Left colon (tissue), 2 donors: ENCODE data around the gene GPR173. TPM values are rescaled to one million over a fixed set of nuclear protein-coding genes. Genes with fewer than 3 reads are reported as not detected.
A peak's percentile ranks its signal among the peaks of the same experiment; 100 is the strongest.

ENCODE experiments used
- ATAC-seq: fragments of 200-7000 bp; cut with Tn5 transposase; one replicate; pipeline ENCODE4 v1.9.1; 2020; ENCODE audit warnings: mild to moderate bottlenecking, moderate library complexity
- DNase-seq, 2 donors: peaks; one replicate each; pipeline ENCODE4 v3.0.0-alpha.2; 2020
- intact Hi-C, 2 donors: fragments of 100-400 bp; cut with DNase I in 1 of 2; cut with micrococcal nuclease in 1 of 2; formaldehyde crosslinking; loops; one replicate each; pipeline versions ENCODE4 v1.11.2 to v1.14.0; 2022; cut with DNase I, micrococcal nuclease
- total RNA-seq, 2 donors: library from RNA; stranded (reverse); fragmentation: NEBNext Ultra II Directional; extraction: Animal tissue kit (Norgen Biotek cat#: 25700); gene quantifications; one replicate each; pipeline ENCODE4 v1.2.1, GENCODE V29; 2021
- donor health status: DM: no; HTN: no; CAD: no.
- donor health status: DM: yes; HTN: yes; CAD: no.

Gene GPR173
- total RNA-seq, 2 donors from 2014 or later, result 0.55 to 0.67 TPM

- no peak for ATAC-seq
- DNase-seq, result no peak
- intact Hi-C loops, result no loop called here
These were observed 36.3 kb downstream of the GPR173 start for GRCh38 chrX:53084863-53085262.

GRCh38 chrX:53085661-53086229, 37.2 kb downstream of the GPR173 start:
- DNase-seq (no peak), ATAC-seq (no peak)
- intact Hi-C loops, result no loop called here

- DNase-seq (peak in 1 of 2 donors; percentile 55), ATAC-seq (no peak)
- intact Hi-C loops, result no loop called here
These were observed 37.9 kb downstream of the GPR173 start for GRCh38 chrX:53086464-53086863.

- intact Hi-C loops, result no loop called here
- ATAC-seq, result no peak
- no peak for DNase-seq
These were observed 38.8 kb downstream of the GPR173 start for GRCh38 chrX:53087388-53087831.

- peak; percentile 78 to 86 for DNase-seq
- intact Hi-C loops, result no loop called here
- ATAC-seq, result peak; percentile 86
These were observed 39.8 kb downstream of the GPR173 start for GRCh38 chrX:53088136-53088974.

- ATAC-seq, result peak; percentile 28
- intact Hi-C loops, result no loop called here
- peak; percentile 45 to 58 for DNase-seq
These were observed 40.7 kb downstream of the GPR173 start for GRCh38 chrX:53089224-53089842.

GRCh38 chrX:53089925-53090324, 41.3 kb downstream of the GPR173 start:
- intact Hi-C loops, result no loop called here
- DNase-seq (no peak), ATAC-seq (no peak)

GRCh38 chrX:53091354-53091753, 42.8 kb downstream of the GPR173 start:
- no peak for ATAC-seq
- DNase-seq, result no peak
- intact Hi-C loops, result no loop called here

GRCh38 chrX:53093177-53093655, 44.6 kb downstream of the GPR173 start:
- DNase-seq, result peak; percentile 85 to 87
- peak; percentile 72 for ATAC-seq
- intact Hi-C loops, result no loop called here

- intact Hi-C loops, result no loop called here
- peak; percentile 85 for ATAC-seq
These were observed 45.4 kb downstream of the GPR173 start, which contains the start of gene KANTR for GRCh38 chrX:53093748-53094581. TSS of gene KANTR (plus strand) at chrX:53094142. CDS start at chrX:53124273, 30,131 bp downstream.

GRCh38 chrX:53094582-53094905, 46.0 kb downstream of the GPR173 start:
- DNase-seq, result no peak
- intact Hi-C loops, result no loop called here
- no peak for ATAC-seq

More at GRCh38 chrX:53093748-53094581, 45.4 kb downstream of the GPR173 start, which contains the start of gene KANTR:
- DNase-seq, result peak; percentile 84 to 90

GRCh38 chrX:53095796-53096195, 47.2 kb downstream of the GPR173 start:
- intact Hi-C loops, result no loop called here
- DNase-seq (no peak), ATAC-seq (no peak)

GRCh38 chrX:53114864-53115549, 66.4 kb downstream of the GPR173 start:
- intact Hi-C loops, result no loop called here
- ATAC-seq (peak; percentile 6), DNase-seq (no peak)

GRCh38 chrX:53115550-53115874, 66.9 kb downstream of the GPR173 start:
- DNase-seq, result peak in 1 of 2 donors; percentile 11
- peak; percentile 69 for ATAC-seq
- intact Hi-C loops, result no loop called here

GRCh38 chrX:53116101-53116500, 67.5 kb downstream of the GPR173 start:
- ATAC-seq, result peak; percentile 91
- intact Hi-C loops, result no loop called here
- DNase-seq, result no peak

- intact Hi-C loops, result no loop called here
- no peak for DNase-seq
- no peak for ATAC-seq
These were observed 73.4 kb downstream of the GPR173 start for GRCh38 chrX:53122013-53122412.

- ATAC-seq (no peak), DNase-seq (no peak)
- intact Hi-C loops, result no loop called here
These were observed 76.9 kb downstream of the GPR173 start for GRCh38 chrX:53125506-53125905.

- no peak for ATAC-seq
- intact Hi-C loops, result no loop called here
- DNase-seq, result no peak
These were observed 77.8 kb downstream of the GPR173 start for GRCh38 chrX:53126377-53126776.
